GM19324 (cell line): Measurements from ENCODE around the gene RAB3A.

Experiments used
- ATAC-seq: cut with Tn5 transposase; IDR thresholded peaks from one replicate; pipeline ENCODE4 v1.9.1; 2021; ENCODE audit warnings: mild to moderate bottlenecking, moderate library complexity; ENCODE audit not compliant: unreplicated experiment, low FRiP score

Gene RAB3A

DNA sequence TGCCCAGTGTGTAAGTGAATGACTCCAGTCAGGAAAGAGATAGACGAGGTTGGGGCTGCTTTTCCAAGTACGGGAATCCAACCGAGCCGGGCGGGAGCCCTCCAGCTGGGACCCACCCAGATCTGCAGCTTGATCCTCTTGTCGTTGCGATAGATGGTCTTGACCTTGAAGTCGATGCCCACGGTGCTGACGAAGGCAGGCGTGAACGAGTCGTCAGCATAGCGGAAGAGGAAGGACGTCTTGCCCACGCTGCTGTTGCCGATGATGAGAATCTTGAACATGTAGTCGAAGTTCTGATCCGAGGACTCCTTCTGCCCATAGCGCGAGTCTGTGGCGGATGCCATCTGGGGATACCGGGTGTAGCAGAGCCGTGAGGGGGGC is 1.5 kb downstream of the RAB3A start:
- no peak for ATAC-seq

DNA sequence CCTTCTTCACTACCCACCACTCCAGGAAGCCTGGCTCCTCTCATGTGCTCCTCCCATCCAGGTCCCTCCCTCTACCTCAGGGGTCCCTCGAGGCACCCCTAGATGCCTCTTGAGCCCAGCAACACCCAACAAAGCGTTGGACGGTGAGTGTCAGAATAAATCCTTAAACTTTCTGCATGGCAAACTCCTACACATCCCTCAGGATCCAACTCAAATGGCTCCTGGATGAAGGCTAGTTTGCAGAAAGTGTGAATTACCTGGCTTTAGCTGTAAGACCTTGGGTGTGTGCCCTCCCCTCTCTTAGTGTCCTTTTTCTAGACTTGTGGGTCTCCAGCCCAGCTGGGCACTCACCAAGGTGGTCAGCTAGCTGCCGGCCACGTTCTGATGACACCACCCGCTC is 5.5 kb downstream of the RAB3A start:
- ATAC-seq = no peak

DNA sequence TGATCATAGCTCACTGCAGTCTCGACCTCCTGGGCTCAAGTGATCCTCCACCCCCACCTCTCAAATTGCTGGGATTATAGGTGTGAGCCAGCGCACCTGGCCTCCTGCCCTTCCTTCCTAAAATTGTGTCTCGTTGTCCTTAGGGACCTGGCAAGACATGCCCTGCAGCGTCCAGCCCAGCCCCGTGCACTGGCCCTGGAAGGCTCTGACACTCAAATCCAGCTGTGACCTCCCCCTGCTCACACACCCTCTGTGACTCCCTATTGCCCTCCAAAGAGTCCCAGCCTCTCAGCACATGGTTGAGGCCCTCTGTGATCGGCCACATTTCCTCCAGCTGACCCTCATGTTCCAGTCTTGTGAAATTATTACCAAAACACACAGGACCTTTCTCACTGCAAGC is 5.9 kb downstream of the RAB3A start:
- no peak for ATAC-seq

DNA sequence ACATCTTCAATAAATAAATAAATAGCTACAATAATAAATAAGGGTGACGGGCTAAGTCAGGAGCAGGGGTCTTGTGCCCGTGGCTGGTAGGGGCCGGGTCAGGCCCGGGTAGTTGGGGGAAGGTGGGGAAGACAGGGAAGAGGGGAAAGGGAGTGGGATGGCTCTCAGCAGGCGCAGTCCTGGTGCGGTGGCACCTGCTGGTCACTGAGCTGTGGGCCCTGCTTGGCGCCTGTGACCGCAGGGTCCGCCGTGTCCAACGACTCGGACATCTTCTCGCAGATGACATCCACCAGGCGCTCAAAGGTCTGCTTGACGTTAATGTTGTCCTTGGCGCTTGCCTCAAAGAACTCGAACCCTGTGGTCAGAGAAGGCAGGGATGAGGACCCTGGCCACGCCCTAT is 6.5 kb downstream of the RAB3A start:
- ATAC-seq = no peak

DNA sequence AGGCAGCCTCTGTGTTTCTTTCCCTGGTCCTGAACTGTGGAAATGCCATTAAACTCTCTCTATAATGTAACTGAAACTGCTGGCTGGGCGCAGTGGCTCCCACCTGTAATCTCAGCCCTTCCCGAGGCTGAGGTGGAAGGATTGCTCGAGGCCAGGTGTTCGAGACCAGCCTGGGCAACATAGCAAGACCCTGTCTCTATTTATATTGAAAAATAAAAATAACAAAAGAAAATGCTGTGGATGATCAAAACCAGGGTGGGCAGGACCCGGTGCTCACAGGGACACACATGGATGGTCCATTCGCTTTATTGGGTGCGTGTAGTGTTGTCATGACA is 7.4 kb downstream of the RAB3A start:
- ATAC-seq = no peak

DNA sequence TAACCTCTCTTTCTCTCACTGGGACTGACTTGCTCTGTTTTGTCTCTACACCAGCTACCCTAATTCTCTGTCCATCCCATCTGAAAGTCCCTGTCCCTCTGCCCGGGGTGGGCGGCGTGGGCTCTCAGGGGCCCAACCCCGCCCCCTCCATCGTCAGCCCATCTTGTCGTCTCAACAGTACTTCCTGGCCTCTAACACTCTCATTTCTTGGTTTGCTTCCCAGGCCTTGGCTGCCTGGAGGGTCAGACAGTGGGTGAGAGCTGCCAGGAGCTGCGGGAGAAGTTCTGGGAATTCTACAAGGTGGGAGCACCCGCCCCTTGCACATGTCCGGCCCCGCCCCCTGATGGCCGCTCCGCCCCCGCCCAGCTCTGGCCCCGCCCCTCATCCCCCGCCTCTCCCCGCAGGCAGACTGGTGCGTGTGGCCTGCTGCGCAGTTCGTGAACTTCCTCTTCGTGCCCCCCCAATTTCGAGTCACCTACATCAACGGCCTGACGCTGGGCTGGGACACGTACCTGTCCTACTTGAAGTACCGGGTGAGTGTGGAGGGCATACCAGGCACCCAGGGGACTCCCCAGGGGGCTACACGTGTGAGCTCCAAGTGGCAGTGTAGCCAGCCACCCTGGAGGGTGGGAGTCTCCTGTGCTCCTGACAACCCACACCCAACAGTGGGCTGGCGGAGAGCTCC is 9.1 kb downstream of the RAB3A start:
- no peak for ATAC-seq

DNA sequence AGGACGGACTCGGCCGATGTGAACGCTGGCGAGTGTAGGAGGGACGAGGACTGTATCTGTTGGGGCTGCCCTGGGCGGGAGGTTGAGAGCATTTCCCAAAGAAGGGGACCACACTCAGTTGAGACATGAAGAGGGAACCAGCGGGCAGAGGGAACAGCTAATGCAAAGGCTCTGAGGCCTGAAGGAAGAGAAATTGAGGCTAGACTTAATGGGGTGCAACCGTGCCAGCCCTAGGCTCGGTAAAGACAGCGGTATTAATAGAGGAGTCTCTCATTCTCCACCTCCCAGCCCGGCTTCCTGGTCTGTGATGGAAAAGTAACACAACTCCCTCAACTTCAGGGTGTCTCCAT is 9.7 kb downstream of the RAB3A start:
- ATAC-seq = no peak

DNA sequence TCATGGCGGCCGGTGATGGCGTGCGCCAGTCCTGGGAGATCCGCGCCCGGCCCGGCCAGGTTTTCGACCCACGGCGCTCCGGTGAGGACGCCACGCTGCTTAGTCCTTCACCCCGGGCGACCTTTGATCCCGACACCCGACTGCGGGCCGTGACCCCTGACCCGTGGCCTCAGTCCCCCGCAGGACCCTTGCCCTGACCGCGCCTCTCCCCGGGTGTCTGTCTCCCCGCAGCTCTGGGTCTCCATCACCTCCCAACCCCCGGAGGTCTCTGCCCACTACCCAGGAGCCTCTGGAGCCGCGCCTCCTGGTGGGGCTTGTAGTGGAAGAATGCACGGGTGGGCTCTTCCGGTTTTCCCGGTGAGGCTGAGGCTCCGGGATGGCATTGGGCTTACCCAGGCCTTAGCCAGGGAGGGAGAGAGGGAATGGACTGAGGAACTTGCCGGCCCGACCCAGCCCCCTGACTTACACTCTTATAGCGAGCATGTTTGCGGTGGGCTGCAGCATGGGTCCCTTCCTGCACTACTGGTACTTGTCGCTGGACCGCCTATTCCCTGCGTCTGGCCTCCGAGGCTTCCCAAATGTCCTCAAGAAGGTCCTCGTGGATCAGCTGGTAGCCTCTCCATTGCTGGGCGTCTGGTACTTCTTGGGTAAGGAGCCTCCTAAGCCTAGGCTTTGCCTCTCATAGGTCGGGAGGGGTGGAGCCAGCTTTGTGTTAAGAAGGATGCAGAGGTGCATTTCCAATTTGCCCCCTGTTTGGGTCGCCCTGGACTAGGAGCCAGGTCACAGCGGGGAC is 10.3 kb downstream of the RAB3A start:
- no peak for ATAC-seq

DNA sequence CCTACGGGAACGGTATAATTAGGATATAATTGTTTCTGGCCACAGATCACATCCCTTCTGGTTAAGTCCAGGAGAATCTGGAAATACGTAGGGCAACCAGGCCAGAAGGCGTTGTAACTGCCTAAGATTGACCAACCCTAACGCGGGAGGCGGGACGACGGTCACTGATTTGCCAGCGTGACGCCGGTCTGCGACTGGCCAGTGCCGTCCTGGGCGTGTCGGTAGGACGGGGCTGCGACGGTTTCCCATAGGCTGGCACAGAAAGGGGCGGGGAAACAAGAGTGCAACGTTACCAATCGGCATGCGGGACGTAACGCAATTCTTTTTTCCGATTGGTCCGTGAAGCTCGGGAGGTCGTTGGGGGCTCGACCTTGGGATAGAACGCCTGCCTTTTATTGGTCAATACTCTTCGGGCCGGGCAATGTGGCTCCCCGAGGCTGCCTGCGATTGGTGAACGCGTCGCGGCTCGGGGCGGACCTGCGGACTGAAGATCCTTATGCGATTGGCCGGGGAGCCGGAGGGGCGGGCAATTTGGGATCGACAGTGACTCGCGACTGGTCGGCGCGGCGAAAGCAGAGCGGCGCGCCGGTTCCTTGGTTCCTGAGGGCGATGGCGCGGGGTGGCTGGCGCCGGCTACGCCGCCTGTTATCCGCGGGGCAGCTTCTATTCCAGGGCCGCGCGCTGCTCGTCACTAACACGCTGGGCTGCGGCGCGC is 11.0 kb downstream of the RAB3A start, which contains the start of gene MPV17L2:
MPV17L2 (plus strand) TSS at position 546 of the 715 bp plus-strand sequence; CDS start at position 610, 64 bp downstream.
- peak; percentile 91 for ATAC-seq

DNA sequence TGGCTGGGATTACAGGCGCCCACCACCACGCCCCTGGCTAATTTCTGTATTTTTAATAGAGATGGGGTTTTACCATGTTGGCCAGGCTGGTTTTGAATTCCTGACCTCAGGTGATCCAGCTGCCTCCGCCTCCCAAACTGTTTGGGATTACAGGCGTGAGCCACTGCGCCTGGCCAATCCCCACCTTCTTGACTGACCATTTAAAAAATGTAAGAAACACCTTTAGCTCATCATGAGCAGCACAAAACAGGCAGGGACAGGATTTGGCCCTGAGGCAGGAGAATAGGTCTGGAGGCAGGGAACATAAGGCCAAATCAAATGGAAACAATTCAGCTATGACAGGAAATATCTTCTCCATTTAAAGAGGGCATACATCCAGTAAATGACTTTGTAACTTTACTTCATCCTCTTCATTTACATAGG is 12.2 kb downstream of the RAB3A start:
- no peak for ATAC-seq

DNA sequence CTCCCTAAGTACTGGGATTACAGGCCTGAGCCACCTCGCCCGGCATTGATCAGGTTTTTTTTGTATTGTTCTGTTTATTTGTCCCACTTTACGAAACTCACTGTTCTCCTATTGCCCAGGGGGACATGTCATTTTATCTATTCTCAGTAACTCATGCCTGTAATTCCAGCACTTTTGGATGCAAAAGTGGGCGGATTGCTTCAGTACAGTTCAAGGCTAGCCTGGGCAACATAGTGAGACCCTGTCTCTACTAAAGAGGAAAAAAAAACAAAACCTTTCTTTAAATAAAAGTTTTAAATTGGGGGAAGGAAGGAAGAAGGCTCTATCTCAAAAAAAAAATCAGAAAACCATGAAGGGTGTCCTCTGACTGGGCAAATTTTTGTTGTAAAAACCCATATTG is 13.6 kb downstream of the RAB3A start:
- ATAC-seq = no peak

DNA sequence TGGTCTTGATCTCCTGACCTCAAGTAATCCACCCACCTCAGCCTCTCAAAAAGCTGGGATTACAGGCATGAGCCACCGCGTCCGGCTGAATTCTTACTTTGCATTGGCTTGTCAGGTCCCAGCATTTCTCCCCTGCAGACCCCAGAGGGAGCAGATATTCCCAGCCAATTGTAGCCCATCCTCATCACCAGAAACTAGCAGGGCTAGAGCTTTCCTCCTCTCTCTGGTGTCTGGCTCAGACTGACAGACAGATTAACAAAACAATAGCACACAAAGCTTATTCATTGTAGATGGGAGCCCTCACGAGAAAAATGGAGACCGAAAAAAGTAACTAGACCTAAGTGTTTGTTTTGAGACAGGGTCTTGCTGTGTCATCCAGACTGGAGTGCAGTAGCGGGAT is 18.3 kb downstream of the RAB3A start:
- ATAC-seq = no peak

DNA sequence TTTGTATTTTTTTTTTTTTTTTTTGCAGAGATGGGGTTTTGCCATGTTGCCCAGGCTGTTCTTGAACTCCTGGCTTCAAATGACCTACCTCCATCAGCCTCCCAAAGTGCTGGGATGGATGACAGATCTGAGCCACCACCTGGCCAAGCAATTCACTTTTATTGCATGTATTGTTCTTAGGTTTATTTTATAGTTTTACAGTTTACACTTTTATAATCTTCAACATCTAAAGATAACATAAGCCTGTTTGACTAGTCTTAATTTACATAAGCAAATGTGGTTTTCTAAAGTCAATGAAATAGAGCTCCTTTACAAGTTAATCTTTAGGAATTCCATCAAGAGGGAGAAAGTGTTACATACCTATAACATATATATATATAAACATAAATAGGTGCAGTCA is 20.3 kb downstream of the RAB3A start:
- no peak for ATAC-seq

DNA sequence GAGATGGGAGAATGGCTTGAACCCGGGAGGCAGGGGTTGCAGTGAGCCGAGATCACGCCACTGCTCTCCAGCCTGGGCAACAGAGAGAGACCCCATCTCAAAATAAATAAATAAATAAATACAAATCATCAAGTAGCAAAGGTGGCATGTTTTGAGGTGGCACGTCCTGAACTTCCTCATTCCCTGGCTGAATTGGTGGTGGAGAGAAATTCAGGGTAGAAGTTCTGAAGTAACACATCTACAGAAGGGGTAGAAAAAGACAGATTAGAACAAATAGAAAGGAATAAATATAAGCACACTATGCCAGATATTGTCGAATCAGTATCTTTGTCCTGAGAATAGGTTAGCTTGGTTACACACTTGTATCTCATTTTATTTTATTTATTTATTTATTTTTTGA is 23.9 kb downstream of the RAB3A start:
- ATAC-seq = no peak

DNA sequence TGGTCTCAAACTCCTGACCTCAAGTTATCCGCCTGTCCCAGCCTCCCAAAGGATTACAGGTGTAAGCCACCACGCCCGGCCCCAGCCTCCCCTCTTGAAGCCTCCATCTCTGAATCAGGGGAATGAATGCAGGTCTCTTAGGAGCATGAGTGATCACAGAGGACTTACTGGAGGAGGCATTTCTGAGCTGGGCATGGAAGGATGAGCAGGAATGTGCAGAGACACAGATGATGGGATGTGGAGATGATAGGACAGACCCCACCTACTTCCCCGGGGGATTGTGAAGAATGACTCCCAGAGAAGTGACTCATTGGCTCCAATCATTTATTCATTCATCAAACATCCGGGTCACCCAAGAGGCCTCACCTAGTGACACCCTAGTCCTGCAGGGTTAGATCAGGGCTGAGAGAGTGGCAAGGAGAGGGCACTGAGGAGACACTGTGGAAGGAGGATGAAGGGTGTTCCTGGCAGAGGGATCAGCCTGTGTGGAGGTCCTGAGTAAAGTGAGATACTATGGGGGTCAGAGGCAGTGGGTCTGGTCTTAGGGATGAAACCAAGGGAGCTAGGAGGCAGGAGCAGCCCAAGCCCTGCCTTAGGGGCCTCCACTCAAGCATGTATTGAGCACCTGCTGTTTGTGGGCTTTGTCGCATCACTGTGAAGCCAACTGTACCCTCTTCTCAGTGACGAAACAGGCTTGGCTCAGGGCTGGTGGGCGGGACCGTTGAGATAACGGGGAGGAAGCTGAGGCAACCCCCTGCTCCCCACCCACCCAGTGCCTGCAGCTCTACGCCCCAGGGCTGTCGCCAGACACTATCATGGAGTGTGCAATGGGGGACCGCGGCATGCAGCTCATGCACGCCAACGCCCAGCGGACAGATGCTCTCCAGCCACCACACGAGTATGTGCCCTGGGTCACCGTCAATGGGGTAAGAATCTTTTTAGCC is 27.2 kb downstream of the RAB3A start:
- no peak for ATAC-seq

DNA sequence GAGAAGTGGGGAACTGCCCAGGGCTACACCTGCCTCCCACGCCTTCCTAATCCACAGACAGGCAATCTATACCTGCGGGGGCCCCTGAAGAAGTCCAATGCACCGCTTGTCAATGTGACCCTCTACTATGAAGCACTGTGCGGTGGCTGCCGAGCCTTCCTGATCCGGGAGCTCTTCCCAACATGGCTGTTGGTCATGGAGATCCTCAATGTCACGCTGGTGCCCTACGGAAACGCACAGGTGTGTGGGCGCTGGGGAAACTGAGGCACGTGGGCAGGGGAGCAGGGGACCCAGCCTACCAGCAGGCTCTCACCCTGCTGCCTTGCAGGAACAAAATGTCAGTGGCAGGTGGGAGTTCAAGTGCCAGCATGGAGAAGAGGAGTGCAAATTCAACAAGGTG is 28.9 kb downstream of the RAB3A start:
- no peak for ATAC-seq

DNA sequence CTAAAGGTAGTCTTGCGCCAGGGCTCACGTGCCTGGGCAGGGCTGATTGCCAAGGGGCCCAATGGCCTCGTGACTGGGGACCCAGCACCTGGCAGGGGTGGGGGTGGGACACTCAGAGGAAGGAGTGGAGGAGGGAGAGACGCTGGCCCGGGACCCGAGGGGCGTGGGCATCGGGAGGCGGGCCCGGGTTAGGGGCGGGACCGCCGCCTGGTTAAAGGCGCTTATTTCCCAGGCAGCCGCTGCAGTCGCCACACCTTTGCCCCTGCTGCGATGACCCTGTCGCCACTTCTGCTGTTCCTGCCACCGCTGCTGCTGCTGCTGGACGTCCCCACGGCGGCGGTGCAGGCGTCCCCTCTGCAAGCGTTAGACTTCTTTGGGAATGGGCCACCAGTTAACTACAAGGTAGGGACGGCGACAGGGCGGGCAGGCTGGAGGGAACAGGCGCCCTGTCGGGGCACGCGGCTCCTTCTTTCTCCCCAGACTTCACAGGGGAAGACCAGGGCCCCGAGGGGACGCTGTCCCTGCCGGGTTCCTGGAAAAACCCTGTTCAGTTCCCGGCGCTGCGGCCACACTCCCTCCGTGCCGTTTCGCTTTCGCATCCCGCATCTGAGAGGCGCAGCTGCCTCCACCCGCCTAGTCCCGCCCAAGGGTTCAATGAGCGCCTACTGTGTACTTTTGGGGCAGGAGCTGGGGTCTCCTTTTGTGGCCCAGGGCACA is 30.1 kb downstream of the RAB3A start, which contains the start of gene IFI30:
IFI30 (plus strand) TSS at position 242 of the 717 bp plus-strand sequence; CDS start at position 271, 29 bp downstream.
- ATAC-seq = peak; percentile 53

DNA sequence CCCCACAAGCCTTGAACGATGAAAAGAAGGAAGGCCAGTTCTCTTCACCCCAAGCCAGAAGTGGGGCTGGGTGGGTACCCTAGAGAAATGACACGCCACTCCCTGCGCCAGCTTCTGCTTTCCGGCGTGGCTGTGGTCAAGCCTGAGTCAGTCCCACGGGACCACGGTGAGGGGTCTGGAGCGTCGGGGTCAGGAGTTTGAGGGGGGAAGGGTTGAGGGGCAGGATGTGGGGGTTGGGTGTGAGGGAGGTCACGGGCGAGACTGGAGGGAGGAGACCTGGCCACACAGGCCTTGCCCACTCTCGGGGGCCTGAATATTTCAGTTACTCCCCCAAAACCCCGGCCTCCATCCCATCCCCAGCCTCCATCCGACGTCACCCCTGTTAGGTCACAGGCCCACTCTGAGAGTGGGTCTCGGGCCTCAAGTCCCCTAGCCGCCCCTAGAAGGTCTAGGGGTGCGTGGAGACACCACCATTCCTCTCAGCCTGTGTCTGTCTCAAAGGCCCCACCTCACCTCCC is 30.7 kb downstream of the RAB3A start:
- ATAC-seq = peak; percentile 1

DNA sequence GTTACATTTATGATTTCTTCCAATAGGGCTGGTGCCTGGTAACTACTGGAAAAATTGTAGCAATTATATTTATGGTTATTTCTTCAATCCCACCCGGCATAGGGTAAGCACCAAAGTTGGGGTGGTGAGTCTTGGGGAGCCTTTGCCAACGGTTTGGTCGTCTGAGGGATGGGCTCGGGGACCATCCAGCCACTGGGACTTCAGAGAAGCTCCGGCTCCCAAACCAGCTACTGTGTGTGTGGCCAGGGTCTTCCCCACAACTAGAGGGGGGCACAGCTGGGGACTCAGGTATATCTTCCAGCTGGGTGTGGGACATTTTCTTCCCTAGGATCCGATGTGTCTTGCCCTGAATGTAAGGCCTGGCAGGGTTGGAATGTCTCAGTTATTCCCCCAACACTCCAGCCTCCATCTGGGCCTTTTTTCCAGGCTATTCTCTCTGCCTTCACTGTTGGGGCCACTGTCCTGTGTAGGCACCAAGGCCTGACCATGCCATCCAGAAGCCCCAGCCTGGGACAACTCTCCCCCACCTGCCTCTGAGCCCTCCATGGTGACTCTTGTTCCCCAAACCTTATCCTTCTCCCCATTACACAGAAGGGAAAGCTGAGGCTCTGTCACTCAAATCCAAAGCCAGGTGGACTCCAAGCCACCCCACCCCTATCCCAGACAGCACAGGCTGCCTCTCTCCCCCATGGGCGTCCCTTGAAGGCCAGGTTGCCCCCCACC is 31.4 kb downstream of the RAB3A start:
- no peak for ATAC-seq
